GM19023 (cell line): Measurements from ENCODE around the gene PCSK2.

ENCODE experiments used
- ATAC-seq: cut with Tn5 transposase; IDR thresholded peaks from one replicate; pipeline ENCODE4 v1.9.1; 2021; ENCODE audit warnings: mild to moderate bottlenecking, moderate library complexity; ENCODE audit not compliant: unreplicated experiment

Gene PCSK2

GRCh38 chr20:17236766-17237165, 9.9 kb downstream of the PCSK2 start:
- ATAC-seq, result no peak

DNA sequence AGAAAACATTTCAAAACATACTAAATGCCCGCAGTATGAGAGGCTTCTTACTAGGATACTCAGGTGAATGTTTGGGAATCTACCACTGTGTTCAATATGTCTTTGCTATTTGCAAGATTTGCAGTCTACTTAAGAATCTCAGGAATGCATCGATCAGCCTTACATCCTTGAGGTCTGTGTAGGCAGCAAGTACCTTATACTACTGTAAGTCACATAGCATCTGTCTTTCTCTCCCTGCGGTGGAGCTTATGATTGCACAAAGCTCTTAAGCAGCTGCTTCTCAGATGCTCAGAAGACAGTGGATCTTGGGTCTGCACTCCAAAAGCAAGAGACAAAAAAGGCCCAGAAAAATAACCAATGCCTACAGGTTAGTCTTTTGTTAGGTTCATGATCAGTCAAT, 21.4 kb downstream of the PCSK2 start:
- ATAC-seq, result no peak

- ATAC-seq, result no peak
Measured at GRCh38 chr20:17262786-17263185, 35.9 kb downstream of the PCSK2 start.

DNA sequence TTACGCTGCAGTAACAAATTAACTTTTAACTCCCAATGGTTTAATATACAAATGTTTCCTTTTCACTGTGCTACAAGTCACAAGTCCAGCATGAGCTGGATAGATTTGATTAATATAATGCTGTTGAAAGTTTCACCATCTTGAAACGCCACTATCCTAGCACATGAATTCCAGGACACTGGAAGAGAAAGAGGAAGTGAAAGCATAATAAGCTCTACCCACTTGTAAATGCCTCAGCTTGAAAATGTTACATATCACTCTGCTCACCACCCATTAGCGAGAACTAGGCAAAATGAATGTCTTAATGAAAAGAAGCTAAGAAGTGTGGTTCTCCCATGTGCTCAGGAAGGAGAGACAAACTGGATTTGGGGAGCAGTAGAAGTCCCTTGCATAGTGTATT, 46.9 kb downstream of the PCSK2 start:
- no peak for ATAC-seq

DNA sequence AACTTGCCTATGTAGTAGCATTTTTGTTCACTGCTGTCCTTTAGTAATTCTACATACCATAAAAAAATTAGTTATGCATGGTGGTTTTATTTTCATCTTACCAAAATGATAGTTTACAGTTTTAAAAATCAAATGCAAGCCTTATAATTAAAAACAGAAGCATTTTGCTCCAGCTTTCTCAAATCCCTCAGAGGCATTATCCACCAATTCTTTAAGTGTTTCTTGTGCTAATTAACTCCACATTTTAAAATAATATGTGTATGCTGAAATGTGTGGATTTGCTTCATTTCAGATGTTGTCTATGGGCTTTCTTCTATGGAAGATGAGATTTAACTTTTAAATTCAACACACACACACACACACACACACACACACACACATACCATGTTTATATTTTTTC, 49.3 kb downstream of the PCSK2 start:
- ATAC-seq, result no peak

- ATAC-seq, result no peak
Measured at GRCh38 chr20:17281478-17281877, 54.6 kb downstream of the PCSK2 start.

DNA sequence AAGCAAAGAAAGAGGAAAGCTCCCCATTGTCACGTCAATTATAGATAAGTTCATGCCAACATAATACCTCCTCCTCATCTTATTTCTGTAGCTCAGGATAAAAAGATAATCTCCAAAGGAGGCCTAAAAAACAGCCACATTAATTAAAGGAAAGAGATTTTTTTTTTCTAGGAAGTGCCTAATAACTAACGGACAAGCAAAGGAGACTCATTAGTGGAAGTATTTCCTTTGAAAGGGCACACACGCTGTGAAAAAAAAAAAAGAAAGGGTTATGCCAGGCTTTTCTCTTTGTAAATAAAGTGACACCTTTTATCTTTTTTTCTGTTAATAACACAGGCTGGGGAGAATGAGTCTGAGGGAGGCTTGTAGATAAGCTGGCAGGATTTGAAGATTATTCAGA, 55.7 kb downstream of the PCSK2 start:
- ATAC-seq, result no peak

DNA sequence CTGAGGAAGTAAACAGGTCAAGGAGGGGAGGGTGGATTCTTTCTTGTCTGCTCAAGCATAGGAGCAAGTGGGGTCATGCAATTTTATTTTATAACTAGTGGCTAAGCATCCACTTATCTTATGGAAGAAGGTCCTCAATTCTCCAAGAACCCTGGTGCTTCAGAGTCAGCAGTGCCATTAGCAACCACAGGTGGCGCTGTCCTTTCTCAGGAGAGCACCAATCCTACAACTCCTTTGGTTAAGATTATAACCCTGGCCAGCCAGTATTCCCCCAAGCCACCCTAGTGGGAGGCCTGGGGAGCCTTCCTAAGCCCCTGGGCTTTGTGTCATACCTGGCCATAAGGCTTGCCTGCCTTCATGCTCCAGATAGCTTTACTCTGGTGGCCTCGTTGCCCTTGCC, 60.7 kb downstream of the PCSK2 start:
- no peak for ATAC-seq

- ATAC-seq, result no peak
Measured at GRCh38 chr20:17287998-17288397, 61.2 kb downstream of the PCSK2 start.

- ATAC-seq, result no peak
Measured at GRCh38 chr20:17295151-17295726, 68.4 kb downstream of the PCSK2 start.

GRCh38 chr20:17295991-17296390, 69.2 kb downstream of the PCSK2 start:
- no peak for ATAC-seq

DNA sequence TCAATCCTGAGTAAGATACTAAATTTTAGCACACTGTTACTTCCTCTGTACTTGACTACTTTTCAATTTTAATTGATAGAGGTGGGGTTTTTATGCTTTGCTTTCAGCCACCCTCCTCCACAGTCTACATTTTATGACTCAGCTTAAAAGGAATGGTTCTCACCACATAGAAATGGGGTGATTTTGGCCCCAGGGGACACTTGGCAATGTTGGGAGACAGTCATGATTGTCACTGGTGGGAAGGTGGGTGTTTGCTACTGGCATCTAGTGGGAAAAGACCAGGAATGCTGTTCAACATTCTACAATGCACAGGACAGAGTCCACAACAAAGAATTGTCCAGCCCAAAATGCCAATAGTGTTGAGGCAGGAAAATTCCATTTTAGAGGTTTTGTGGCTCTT, 71.3 kb downstream of the PCSK2 start:
- ATAC-seq, result no peak

GRCh38 chr20:17298751-17299150, 71.9 kb downstream of the PCSK2 start:
- no peak for ATAC-seq

GRCh38 chr20:17300113-17300512, 73.3 kb downstream of the PCSK2 start:
- no peak for ATAC-seq

DNA sequence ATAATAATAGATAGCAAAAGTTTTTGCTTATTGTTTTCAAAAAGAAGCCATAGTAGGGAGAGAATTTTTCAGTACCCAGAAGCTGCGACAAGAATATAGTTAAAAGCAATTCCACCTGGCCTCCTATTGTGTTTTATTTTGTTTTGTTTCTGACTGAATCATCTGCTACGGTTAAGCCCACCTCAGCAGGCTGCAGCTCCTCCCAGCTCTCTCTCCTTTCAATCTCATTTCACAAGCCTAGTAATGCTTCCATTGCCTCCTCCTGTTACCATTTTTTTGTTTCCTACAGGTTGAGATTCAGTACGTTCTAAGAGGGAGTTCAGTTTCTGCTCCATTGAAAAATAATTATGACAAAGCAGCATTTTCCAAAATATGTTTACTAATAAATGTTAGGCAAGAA, 77.9 kb downstream of the PCSK2 start:
- ATAC-seq, result no peak

- no peak for ATAC-seq
Measured at GRCh38 chr20:17306427-17306826, 79.6 kb downstream of the PCSK2 start.

GRCh38 chr20:17314264-17314663, 87.4 kb downstream of the PCSK2 start:
- no peak for ATAC-seq

DNA sequence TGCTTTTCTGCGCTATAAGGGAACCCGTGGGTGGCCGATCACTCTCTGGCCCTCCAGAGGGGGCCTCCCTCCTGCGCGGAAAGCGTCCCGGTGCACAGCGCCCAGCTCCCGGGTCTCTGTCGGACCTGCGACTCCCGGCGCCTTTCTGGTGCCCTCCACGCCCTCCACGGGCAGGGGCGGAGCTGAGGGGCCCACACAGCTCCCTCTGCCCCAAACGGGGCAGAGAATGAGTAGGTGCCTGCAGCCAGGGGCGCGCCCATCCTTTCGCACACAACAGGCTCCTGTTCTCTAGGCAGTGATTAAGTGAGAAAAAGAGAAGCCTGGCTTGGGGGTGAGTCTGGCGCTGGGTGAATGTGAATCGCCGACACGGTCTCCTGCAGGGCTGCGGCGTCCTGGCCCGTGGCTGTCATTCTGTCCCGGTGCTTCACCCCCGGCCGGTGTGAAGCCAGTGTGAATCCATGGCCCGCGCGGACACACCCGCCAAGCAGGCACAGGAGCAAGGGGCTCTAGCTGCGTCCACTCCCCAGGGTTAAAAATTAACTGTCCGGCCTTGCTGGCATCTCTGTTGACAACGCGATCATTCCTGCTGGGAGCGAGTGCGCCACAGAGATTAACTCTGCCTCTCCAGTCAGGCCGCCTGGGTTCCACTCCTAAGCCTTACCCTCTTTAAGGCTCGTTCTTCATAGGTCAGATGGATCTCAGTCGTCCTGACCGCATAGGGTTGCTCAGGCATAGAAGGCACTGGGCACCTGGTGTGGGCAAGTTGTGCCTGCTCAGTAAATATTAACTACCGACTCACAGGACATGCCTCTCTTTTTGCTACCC, 88.8 kb downstream of the PCSK2 start:
- no peak for ATAC-seq

GRCh38 chr20:17316316-17317038, 89.6 kb downstream of the PCSK2 start:
- ATAC-seq, result no peak

GRCh38 chr20:17317341-17317740, 90.5 kb downstream of the PCSK2 start:
- ATAC-seq, result no peak

GRCh38 chr20:17320456-17320855, 93.6 kb downstream of the PCSK2 start:
- no peak for ATAC-seq

- no peak for ATAC-seq
Measured at GRCh38 chr20:17326096-17326495, 99.3 kb downstream of the PCSK2 start.
